ENCODE results near the gene TNPO2. TPM values are rescaled to one million over a fixed set of nuclear protein-coding genes. Genes with fewer than 3 reads are reported as not detected.
"Not testable (repeated sequence)": the region's sequence is repeated elsewhere in the genome, so short reads cannot be mapped to it uniquely, and the experiment has no call there.

TNPO2 gene
- total and polyA plus RNA-seq, 2 of the 13 experiments (the other 11 are each of a cell fraction or from before 2014, with no cell fraction given), result 31.7 to 61.0 TPM

GRCh38 chr19:12715102-12715501 is 8.6 kb downstream of the TNPO2 start (continued):
- TF ChIP-seq, protein P1, sequence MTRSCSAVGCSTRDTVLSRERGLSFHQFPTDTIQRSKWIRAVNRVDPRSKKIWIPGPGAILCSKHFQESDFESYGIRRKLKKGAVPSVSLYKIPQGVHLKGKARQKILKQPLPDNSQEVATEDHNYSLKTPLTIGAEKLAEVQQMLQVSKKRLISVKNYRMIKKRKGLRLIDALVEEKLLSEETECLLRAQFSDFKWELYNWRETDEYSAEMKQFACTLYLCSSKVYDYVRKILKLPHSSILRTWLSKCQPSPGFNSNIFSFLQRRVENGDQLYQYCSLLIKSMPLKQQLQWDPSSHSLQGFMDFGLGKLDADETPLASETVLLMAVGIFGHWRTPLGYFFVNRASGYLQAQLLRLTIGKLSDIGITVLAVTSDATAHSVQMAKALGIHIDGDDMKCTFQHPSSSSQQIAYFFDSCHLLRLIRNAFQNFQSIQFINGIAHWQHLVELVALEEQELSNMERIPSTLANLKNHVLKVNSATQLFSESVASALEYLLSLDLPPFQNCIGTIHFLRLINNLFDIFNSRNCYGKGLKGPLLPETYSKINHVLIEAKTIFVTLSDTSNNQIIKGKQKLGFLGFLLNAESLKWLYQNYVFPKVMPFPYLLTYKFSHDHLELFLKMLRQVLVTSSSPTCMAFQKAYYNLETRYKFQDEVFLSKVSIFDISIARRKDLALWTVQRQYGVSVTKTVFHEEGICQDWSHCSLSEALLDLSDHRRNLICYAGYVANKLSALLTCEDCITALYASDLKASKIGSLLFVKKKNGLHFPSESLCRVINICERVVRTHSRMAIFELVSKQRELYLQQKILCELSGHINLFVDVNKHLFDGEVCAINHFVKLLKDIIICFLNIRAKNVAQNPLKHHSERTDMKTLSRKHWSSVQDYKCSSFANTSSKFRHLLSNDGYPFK (CRISPR knock-in tag; IDR thresholded peaks at IDR 0.05; ENCODE audit: borderline replicate concordance), result no peak
- TF ChIP-seq ZNF652 (CRISPR knock-in tag; IDR thresholded peaks at IDR 0.05; ENCODE audit: borderline replicate concordance, low read depth) (no peak), TRIM24 (CRISPR knock-in tag; IDR thresholded peaks at IDR 0.05) (no peak)
- TF ChIP-seq, protein P2, sequence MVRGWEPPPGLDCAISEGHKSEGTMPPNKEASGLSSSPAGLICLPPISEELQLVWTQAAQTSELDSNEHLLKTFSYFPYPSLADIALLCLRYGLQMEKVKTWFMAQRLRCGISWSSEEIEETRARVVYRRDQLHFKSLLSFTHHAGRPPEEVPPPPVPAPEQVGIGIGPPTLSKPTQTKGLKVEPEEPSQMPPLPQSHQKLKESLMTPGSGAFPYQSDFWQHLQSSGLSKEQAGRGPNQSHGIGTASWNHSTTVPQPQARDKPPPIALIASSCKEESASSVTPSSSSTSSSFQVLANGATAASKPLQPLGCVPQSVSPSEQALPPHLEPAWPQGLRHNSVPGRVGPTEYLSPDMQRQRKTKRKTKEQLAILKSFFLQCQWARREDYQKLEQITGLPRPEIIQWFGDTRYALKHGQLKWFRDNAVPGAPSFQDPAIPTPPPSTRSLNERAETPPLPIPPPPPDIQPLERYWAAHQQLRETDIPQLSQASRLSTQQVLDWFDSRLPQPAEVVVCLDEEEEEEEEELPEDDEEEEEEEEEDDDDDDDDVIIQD (CRISPR knock-in tag; IDR thresholded peaks at IDR 0.05; ENCODE audit: low read depth), result no peak

- H3K9ac ChIP-seq (ENCODE audit: insufficient read depth, low read depth, low read length); DNase-seq (ENCODE audit: low spot score); H3K9me3 ChIP-seq (ENCODE audit: low read length); intact Hi-C loops (cut with micrococcal nuclease; ENCODE audit: unreplicated experiment); H3K4me1 ChIP-seq (ENCODE audit: insufficient read depth, low read length); H3K4me3 ChIP-seq (replicated peaks in 1 of 3; ENCODE audit: insufficient read depth in 1 of 3, low read depth in 2 of 3, low read length in 3 of 3); H3K4me2 ChIP-seq (ENCODE audit: low read depth, low read length); H3K79me2 ChIP-seq (ENCODE audit: insufficient read depth, low read length); CTCF ChIA-PET (ENCODE audit: low intra/inter-chr PET ratio, low total read pairs); H3K27me3 ChIP-seq (ENCODE audit: control insufficient read depth in 1 of 2, insufficient read depth in 2 of 2, low read length in 2 of 2); FAIRE-seq; H2AFZ ChIP-seq (ENCODE audit: low read length); H4K20me1 ChIP-seq (ENCODE audit: insufficient read depth, low read length); BruUV-seq (replicated peaks); ATAC-seq; POLR2A ChIA-PET; H3K27ac ChIP-seq (ENCODE audit: extremely low read length, insufficient read depth, low read length): not testable (repeated sequence)
- in situ Hi-C loops (cut with HindIII; ENCODE audit: extremely low pct_ligation_motif_present, low pct_unique_long_range_greater_than_20kb), result loop anchor here (5.0 kb wide), 1 partner anchor 44 kb away; no protein-coding TSS in a partner anchor
- WGBS (ENCODE audit: low lambda C conversion rate), result 97% methylated on average over 9 of the region's 9 CpGs
- H3K36me3 ChIP-seq (replicated peaks in 1 of 2; ENCODE audit: control insufficient read depth in 1 of 2, insufficient read depth in 2 of 2, low read length in 2 of 2), result peaks cover 36 to 72% of the 10 kb centered on the region in 2 experiments
Measured at GRCh38 chr19:12713304-12713703, 10.4 kb downstream of the TNPO2 start.
